Measurements from ENCODE around the gene CXCR3. TPM values are rescaled to one million over a fixed set of nuclear protein-coding genes. Genes with fewer than 3 reads are reported as not detected.

CXCR3 gene
- total and polyA plus RNA-seq, 2 donors from 2014 or later = 0.24 to 1.7 TPM

DNA sequence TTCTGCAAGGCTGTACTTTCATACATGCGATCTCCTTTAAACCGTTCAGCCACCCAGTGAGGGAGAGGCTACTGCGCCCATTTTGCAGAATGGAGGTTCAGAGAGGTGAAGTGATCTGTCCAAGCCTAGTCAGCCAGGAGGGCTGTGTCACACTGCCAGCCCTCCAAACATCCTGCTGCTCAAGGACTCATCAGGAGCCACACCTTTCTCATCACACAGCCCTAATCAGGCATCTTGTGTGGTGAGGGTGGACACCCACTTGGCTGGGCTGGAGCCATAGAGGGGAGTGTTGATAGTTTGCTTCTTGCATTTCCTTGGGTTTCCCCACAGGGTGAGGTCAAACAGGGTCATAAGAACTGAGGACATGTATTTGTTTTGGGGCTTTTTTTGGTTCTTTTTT is 5.4 kb upstream of the CXCR3 start:
- intact Hi-C loops (cut with DNase I) = no loop called here
- TF ChIP-seq, protein P1, sequence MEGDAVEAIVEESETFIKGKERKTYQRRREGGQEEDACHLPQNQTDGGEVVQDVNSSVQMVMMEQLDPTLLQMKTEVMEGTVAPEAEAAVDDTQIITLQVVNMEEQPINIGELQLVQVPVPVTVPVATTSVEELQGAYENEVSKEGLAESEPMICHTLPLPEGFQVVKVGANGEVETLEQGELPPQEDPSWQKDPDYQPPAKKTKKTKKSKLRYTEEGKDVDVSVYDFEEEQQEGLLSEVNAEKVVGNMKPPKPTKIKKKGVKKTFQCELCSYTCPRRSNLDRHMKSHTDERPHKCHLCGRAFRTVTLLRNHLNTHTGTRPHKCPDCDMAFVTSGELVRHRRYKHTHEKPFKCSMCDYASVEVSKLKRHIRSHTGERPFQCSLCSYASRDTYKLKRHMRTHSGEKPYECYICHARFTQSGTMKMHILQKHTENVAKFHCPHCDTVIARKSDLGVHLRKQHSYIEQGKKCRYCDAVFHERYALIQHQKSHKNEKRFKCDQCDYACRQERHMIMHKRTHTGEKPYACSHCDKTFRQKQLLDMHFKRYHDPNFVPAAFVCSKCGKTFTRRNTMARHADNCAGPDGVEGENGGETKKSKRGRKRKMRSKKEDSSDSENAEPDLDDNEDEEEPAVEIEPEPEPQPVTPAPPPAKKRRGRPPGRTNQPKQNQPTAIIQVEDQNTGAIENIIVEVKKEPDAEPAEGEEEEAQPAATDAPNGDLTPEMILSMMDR (IDR thresholded peaks at IDR 0.05; ENCODE audit: borderline replicate concordance, extremely low read depth, insufficient read depth) = no peak
- Histone ChIP-seq H3K27me3 (ENCODE audit: control insufficient read depth, insufficient read depth, low read length) (no peaks in the 10 kb centered on the region), H3K36me3 (ENCODE audit: control insufficient read depth in 2 of 3, insufficient read depth in 3 of 3, low read length in 3 of 3) (no peaks in the 10 kb centered on the region), H3K27ac (ENCODE audit: low read depth in 2 of 2, low read length in 2 of 2) (peak overlapping the region in 1 of 2 donors; percentile 23), H3K4me3 (ENCODE audit: low read length in 3 of 3) (no peak overlapping the region), H3K9ac (ENCODE audit: low read length in 3 of 3) (no peak overlapping the region), H3K4me1 (ENCODE audit: control insufficient read depth in 2 of 3, insufficient read depth in 2 of 3, low read depth in 1 of 3, low read length in 3 of 3) (peaks cover 0 to 10% (median 8%) of the 10 kb centered on the region in 3 donors), H3K9me3 (ENCODE audit: control insufficient read depth in 2 of 3, insufficient read depth in 1 of 3, low read length in 3 of 3) (no peaks in the 10 kb centered on the region)
- FAIRE-seq (no peak), DNase-seq (no peak)

DNA sequence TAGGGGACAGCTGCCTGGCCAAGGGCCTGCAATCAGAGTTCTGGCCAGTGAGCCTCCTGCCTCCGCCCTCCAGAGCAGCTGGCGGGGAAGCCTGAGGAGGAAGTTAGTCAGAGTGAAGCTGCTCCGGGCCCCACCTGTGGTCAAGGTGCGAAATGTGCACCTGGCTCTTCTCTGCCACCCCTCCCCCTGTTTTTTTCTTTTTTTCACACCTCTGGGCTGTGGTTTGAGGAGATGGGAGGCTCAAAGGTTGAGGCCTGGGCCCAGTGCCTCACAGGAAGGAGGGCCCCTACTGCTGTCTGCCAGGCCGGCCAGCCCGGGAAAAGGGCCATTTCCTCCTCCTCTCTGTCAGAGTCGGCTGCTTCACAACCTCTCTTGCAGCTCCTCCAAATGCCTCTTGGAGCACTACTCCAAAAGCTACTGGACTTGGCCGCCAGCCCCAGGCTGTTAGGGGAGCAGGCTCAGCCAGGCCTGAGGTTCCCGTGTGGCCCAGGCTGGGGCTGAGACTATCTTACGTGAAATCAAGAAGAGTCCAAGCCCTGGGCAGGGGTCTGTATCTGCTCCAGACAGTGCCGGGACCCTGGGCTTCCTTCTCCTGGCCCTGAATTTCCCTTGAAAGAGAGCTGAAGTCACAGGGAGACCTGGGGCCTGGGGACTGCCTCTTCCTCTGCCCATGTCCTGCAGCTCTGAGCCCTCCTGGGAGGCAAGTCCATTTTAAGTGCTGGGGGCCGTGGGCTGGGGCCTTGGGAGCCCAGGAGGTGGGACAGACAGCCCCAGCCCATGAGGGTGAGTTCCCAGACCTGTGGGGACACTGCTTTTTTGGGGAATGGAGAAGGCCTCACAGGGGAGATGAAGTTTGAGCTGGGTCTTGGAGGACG is 4.5 kb upstream of the CXCR3 start:
- peak overlapping the region in 1 of 3 donors; percentile 34 for H3K9ac ChIP-seq (ENCODE audit: low read length in 3 of 3)
- no peak overlapping the region for H3K4me3 ChIP-seq (ENCODE audit: low read length in 3 of 3)
- intact Hi-C loops (cut with DNase I) = no loop called here
- no peak for FAIRE-seq
- no peaks in the 10 kb centered on the region for H3K27me3 ChIP-seq (ENCODE audit: control insufficient read depth, insufficient read depth, low read length)
- no peaks in the 10 kb centered on the region for H3K9me3 ChIP-seq (ENCODE audit: control insufficient read depth in 2 of 3, insufficient read depth in 1 of 3, low read length in 3 of 3)
- peaks cover 0 to 10% (median 8%) of the 10 kb centered on the region in 3 donors for H3K4me1 ChIP-seq (ENCODE audit: control insufficient read depth in 2 of 3, insufficient read depth in 2 of 3, low read depth in 1 of 3, low read length in 3 of 3)
- DNase-seq = peak; percentile 14 to 90 (median 50)
- TF ChIP-seq, protein P1 (IDR thresholded peaks at IDR 0.05; ENCODE audit: borderline replicate concordance, extremely low read depth, insufficient read depth) = no peak
- peak overlapping the region in 1 of 2 donors; percentile 32 for H3K27ac ChIP-seq (ENCODE audit: low read depth in 2 of 2, low read length in 2 of 2)
- no peaks in the 10 kb centered on the region for H3K36me3 ChIP-seq (ENCODE audit: control insufficient read depth in 2 of 3, insufficient read depth in 3 of 3, low read length in 3 of 3)

DNA sequence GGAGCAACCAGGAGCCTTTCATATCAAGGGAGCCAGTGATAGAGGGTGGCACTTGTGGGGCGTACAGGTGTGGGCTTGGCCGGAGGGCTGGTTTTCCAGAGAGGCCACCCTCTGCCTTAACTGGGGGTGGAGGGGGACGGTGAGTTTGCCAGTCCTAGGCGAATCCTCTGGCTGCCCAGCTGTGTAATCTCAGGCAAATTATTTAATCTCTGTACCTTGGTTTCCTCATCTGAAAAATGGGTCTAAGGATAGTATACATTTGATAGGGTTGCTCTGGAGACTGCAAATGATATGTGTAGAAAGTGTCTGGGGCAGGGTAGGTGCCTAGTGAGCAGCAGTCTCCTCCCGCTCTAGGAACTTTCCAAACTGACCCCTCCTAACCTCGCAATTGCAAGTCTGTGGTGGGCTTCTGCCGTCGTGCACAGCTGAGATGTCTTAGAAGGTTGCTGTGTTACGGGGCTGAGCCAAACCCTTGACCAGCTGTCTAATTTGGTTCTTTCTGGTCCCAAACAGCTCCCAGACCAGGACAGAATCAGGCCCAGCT is 3.8 kb upstream of the CXCR3 start:
- intact Hi-C loops (cut with DNase I) = no loop called here
- Histone ChIP-seq H3K4me1 (ENCODE audit: control insufficient read depth in 2 of 3, insufficient read depth in 2 of 3, low read depth in 1 of 3, low read length in 3 of 3) (peaks cover 0 to 10% (median 8%) of the 10 kb centered on the region in 3 donors), H3K27me3 (ENCODE audit: control insufficient read depth, insufficient read depth, low read length) (no peaks in the 10 kb centered on the region), H3K4me3 (ENCODE audit: low read length in 3 of 3) (no peak overlapping the region), H3K36me3 (ENCODE audit: control insufficient read depth in 2 of 3, insufficient read depth in 3 of 3, low read length in 3 of 3) (no peaks in the 10 kb centered on the region), H3K27ac (ENCODE audit: low read depth in 2 of 2, low read length in 2 of 2) (peak overlapping the region in 1 of 2 donors; percentile 32), H3K9ac (ENCODE audit: low read length in 3 of 3) (no peak overlapping the region), H3K9me3 (ENCODE audit: control insufficient read depth in 2 of 3, insufficient read depth in 1 of 3, low read length in 3 of 3) (no peaks in the 10 kb centered on the region)
- FAIRE-seq (no peak), DNase-seq (peak in 1 of 5 donors; percentile 15)
- TF ChIP-seq, protein P1 (IDR thresholded peaks at IDR 0.05; ENCODE audit: borderline replicate concordance, extremely low read depth, insufficient read depth) = no peak

Data from kidney (tissue), 14 donors.